Trophoblast cell (in vitro differentiated cells and primary cell): Measurements from ENCODE around the gene GBF1.

ENCODE experiments used
- DNase-seq, 2 donors: peaks; one replicate each; pipeline ENCODE4 v3.0.0-alpha.2; 2016
- H2AFZ ChIP-seq: 2 replicates; pipeline ENCODE4 v1.6.1; 2013; ENCODE audit warnings: low read length, moderate library complexity, mild to moderate bottlenecking; ENCODE audit not compliant: insufficient read depth, poor library complexity
- H2AK5ac ChIP-seq: 2 replicates; pipeline ENCODE4 v1.6.1; 2013; ENCODE audit warnings: mild to moderate bottlenecking, low read length
- H2BK120ac ChIP-seq: 2 replicates; pipeline ENCODE4 v1.6.1; 2013; ENCODE audit warnings: low read length, mild to moderate bottlenecking, moderate library complexity; ENCODE audit not compliant: insufficient read depth, poor library complexity
- H2BK12ac ChIP-seq: 2 replicates; pipeline ENCODE4 v1.6.1; 2013; ENCODE audit warnings: mild to moderate bottlenecking, low read length, moderate library complexity
- H2BK5ac ChIP-seq: 2 replicates; pipeline ENCODE4 v1.6.1; 2013; ENCODE audit warnings: low read length, low read depth, moderate library complexity, mild to moderate bottlenecking; ENCODE audit not compliant: poor library complexity
- H3K14ac ChIP-seq: 2 replicates; pipeline ENCODE4 v1.6.1; 2013; ENCODE audit warnings: mild to moderate bottlenecking, low read length
- H3K18ac ChIP-seq: 2 replicates; pipeline ENCODE4 v1.6.1; 2013; ENCODE audit warnings: mild to moderate bottlenecking, low read length
- H3K23ac ChIP-seq: 2 replicates; pipeline ENCODE4 v1.6.1; 2013; ENCODE audit warnings: low read length
- H3K27ac ChIP-seq: 2 replicates; pipeline ENCODE4 v1.5.1; 2013; ENCODE audit warnings: low read depth, mild to moderate bottlenecking, inconsistent platforms, low read length, moderate library complexity
- H3K27me3 ChIP-seq: 2 replicates; pipeline ENCODE4 v1.6.1; 2013; ENCODE audit warnings: inconsistent platforms, mild to moderate bottlenecking, low read length, moderate library complexity; ENCODE audit not compliant: insufficient read depth
- H3K36me3 ChIP-seq, 2 experiments: 1 replicate in 1 of 2; 2 replicates in 1 of 2; pipeline ENCODE4 v1.6.1; 2013; ENCODE audit warnings: low read length in 2 of 2, mild to moderate bottlenecking in 2 of 2, moderate library complexity in 1 of 2; ENCODE audit not compliant: insufficient read depth in 2 of 2, control insufficient read depth in 1 of 2
- H3K4ac ChIP-seq: 2 replicates; pipeline ENCODE4 v1.6.1; 2013; ENCODE audit warnings: low read depth, mild to moderate bottlenecking, low read length, moderate library complexity
- H3K4me1 ChIP-seq, 2 experiments: 1 replicate in 1 of 2; 2 replicates in 1 of 2; pipeline ENCODE4 v1.6.1; 2013; ENCODE audit warnings: low read length in 2 of 2, mild to moderate bottlenecking in 2 of 2, moderate library complexity in 1 of 2; ENCODE audit not compliant: insufficient read depth in 2 of 2, control insufficient read depth in 1 of 2
- H3K4me2 ChIP-seq: 2 replicates; pipeline ENCODE4 v1.6.1; 2013; ENCODE audit warnings: inconsistent platforms, mild to moderate bottlenecking, low read length, moderate library complexity
- H3K4me3 ChIP-seq: 2 replicates; pipeline ENCODE4 v1.5.1; 2013; ENCODE audit warnings: mild to moderate bottlenecking, low read depth, low read length, inconsistent platforms
- H3K79me1 ChIP-seq: one replicate; pipeline ENCODE4 v1.6.1; 2013; ENCODE audit warnings: low read length
- H3K79me2 ChIP-seq: 2 replicates; pipeline ENCODE4 v1.6.1; 2013; ENCODE audit warnings: low read length, mild to moderate bottlenecking; ENCODE audit not compliant: control insufficient read depth, insufficient read depth, poor library complexity
- H3K9ac ChIP-seq: 2 replicates; pipeline ENCODE4 v1.6.1; 2013; ENCODE audit warnings: mild to moderate bottlenecking, low read length
- H3K9me3 ChIP-seq: 2 replicates; pipeline ENCODE4 v1.6.1; 2013; ENCODE audit warnings: low read depth, mild to moderate bottlenecking, control low read depth, inconsistent platforms, low read length; ENCODE audit not compliant: insufficient read depth
- H4K12ac ChIP-seq: 2 replicates; pipeline ENCODE4 v1.6.1; 2013; ENCODE audit warnings: low read depth, mild to moderate bottlenecking, low read length, moderate library complexity
- H4K8ac ChIP-seq: 2 replicates; pipeline ENCODE4 v1.6.1; 2013; ENCODE audit warnings: low read depth, mild to moderate bottlenecking, low read length, moderate library complexity
- H4K91ac ChIP-seq: one replicate; pipeline ENCODE4 v1.6.1; 2013; ENCODE audit warnings: low read depth, mild to moderate bottlenecking, low read length, moderate library complexity
- WGBS: extraction: QIAGEN DNeasy Blood & Tissue Kit; methylation state at CpG from one replicate; pipeline ENCODE4 v1.1.7; 2013; ENCODE audit warnings: missing lambda C conversion rate; ENCODE audit not compliant: insufficient read length, insufficient coverage; ENCODE audit errors: extremely low coverage; 5-methylcytosine and 5-hydroxymethylcytosine counted together

Gene GBF1

GRCh38 chr10:102261842-102262241 is 16.5 kb downstream of the GBF1 start:
- no peaks in the 10 kb centered on the region for H3K4me1 ChIP-seq
- no peak overlapping the region for H2AFZ ChIP-seq
- H3K79me2 ChIP-seq = no peaks in the 10 kb centered on the region
- no peak overlapping the region for H3K14ac ChIP-seq
- no peak overlapping the region for H4K91ac ChIP-seq
- no CpG with 5 or more reads among the region's 6 CpGs for WGBS
- H2BK120ac ChIP-seq = no peak overlapping the region
- no peaks in the 10 kb centered on the region for H3K27me3 ChIP-seq
- no peak overlapping the region for H2BK12ac ChIP-seq
- H2BK5ac ChIP-seq = no peak overlapping the region
- no peaks in the 10 kb centered on the region for H3K79me1 ChIP-seq
- H3K9ac ChIP-seq = no peak overlapping the region
- no peak for DNase-seq
- H3K4me3 ChIP-seq = no peak overlapping the region
- H4K8ac ChIP-seq = no peak overlapping the region
- H4K12ac ChIP-seq = no peak overlapping the region
- no peak overlapping the region for H3K27ac ChIP-seq
- H3K23ac ChIP-seq = no peak overlapping the region
- no peak overlapping the region for H3K4me2 ChIP-seq
- no peak overlapping the region for H3K18ac ChIP-seq
- no peak overlapping the region for H3K4ac ChIP-seq
- H2AK5ac ChIP-seq = no peak overlapping the region
- H3K36me3 ChIP-seq = peaks cover 7 to 23% of the 10 kb centered on the region in 2 experiments
- H3K9me3 ChIP-seq = no peaks in the 10 kb centered on the region

GRCh38 chr10:102262744-102263370 is 17.5 kb downstream of the GBF1 start:
- Histone ChIP-seq H3K4me2 (no peak overlapping the region), H3K9ac (no peak overlapping the region), H3K36me3 (peaks cover 9 to 20% of the 10 kb centered on the region in 2 experiments), H3K79me1 (no peaks in the 10 kb centered on the region), H3K14ac (no peak overlapping the region), H3K23ac (no peak overlapping the region), H3K79me2 (no peaks in the 10 kb centered on the region), H3K27ac (no peak overlapping the region), H3K4me1 (no peaks in the 10 kb centered on the region), H2BK120ac (no peak overlapping the region), H3K9me3 (no peaks in the 10 kb centered on the region), H3K4ac (no peak overlapping the region), H4K12ac (no peak overlapping the region), H4K8ac (no peak overlapping the region), H3K18ac (no peak overlapping the region), H2BK12ac (no peak overlapping the region), H2BK5ac (no peak overlapping the region), H3K4me3 (no peak overlapping the region), H3K27me3 (no peaks in the 10 kb centered on the region), H4K91ac (no peak overlapping the region), H2AFZ (no peak overlapping the region), H2AK5ac (no peak overlapping the region)
- WGBS = no CpG with 5 or more reads among the region's 4 CpGs
- DNase-seq = no peak

- no peak overlapping the region for H3K4me3 ChIP-seq
- no peak overlapping the region for H2AK5ac ChIP-seq
- no peak overlapping the region for H3K9ac ChIP-seq
- H2BK120ac ChIP-seq = no peak overlapping the region
- H2BK5ac ChIP-seq = no peak overlapping the region
- H3K4ac ChIP-seq = no peak overlapping the region
- DNase-seq = no peak
- peaks cover 9 to 23% of the 10 kb centered on the region in 2 experiments for H3K36me3 ChIP-seq
- H3K9me3 ChIP-seq = no peaks in the 10 kb centered on the region
- no peak overlapping the region for H3K27ac ChIP-seq
- no peak overlapping the region for H2BK12ac ChIP-seq
- no peak overlapping the region for H4K12ac ChIP-seq
- H3K79me2 ChIP-seq = no peaks in the 10 kb centered on the region
- H4K91ac ChIP-seq = no peak overlapping the region
- H2AFZ ChIP-seq = no peak overlapping the region
- peaks cover 0 to 3% of the 10 kb centered on the region in 2 experiments for H3K4me1 ChIP-seq
- no peak overlapping the region for H4K8ac ChIP-seq
- H3K18ac ChIP-seq = no peak overlapping the region
- H3K4me2 ChIP-seq = no peak overlapping the region
- H3K23ac ChIP-seq = no peak overlapping the region
- no peaks in the 10 kb centered on the region for H3K79me1 ChIP-seq
- H3K27me3 ChIP-seq = no peaks in the 10 kb centered on the region
- no CpG with 5 or more reads among the region's 4 CpGs for WGBS
- no peak overlapping the region for H3K14ac ChIP-seq
These were observed 19.0 kb downstream of the GBF1 start for GRCh38 chr10:102264371-102264770.

DNA sequence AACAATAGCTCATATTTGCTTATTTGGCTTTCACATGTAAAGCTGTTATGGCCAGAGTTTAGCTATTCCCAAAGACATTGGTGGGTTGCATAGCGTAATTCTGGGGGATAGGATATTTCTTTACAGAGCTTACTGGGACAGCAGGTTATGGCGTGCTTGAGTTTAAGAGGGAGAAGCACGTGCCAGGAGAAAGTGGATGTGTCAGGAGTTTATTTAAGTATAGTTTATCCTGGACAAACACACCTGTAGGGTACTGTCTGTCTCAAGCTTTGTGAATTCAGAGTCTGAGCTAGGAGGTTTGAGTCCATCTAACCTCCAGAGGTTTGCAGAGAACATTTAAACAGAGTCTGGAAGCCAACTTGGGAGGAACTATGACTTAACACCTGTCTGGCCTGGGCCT is 21.3 kb downstream of the GBF1 start:
- no peaks in the 10 kb centered on the region for H3K79me1 ChIP-seq
- H3K27ac ChIP-seq = no peak overlapping the region
- no peak overlapping the region for H3K4me3 ChIP-seq
- no peak overlapping the region for H3K4me2 ChIP-seq
- no peak for DNase-seq
- H4K91ac ChIP-seq = no peak overlapping the region
- peaks cover 6 to 13% of the 10 kb centered on the region in 2 experiments for H3K36me3 ChIP-seq
- no peaks in the 10 kb centered on the region for H3K79me2 ChIP-seq
- no peak overlapping the region for H3K9ac ChIP-seq
- H3K18ac ChIP-seq = no peak overlapping the region
- no peak overlapping the region for H4K8ac ChIP-seq
- no peak overlapping the region for H2BK12ac ChIP-seq
- no peak overlapping the region for H4K12ac ChIP-seq
- H2AK5ac ChIP-seq = no peak overlapping the region
- no peak overlapping the region for H3K23ac ChIP-seq
- no peak overlapping the region for H2BK120ac ChIP-seq
- WGBS = no CpG with 5 or more reads among the region's 3 CpGs
- no peak overlapping the region for H3K14ac ChIP-seq
- no peak overlapping the region for H2AFZ ChIP-seq
- peaks cover 0 to 3% of the 10 kb centered on the region in 2 experiments for H3K4me1 ChIP-seq
- H2BK5ac ChIP-seq = no peak overlapping the region
- H3K9me3 ChIP-seq = no peaks in the 10 kb centered on the region
- H3K27me3 ChIP-seq = no peaks in the 10 kb centered on the region
- no peak overlapping the region for H3K4ac ChIP-seq
